Panc1 (cell line): ENCODE measurements around the gene ALG1. TPM values are rescaled to one million over a fixed set of nuclear protein-coding genes. Genes with fewer than 3 reads are reported as not detected.

Experiments
- ATAC-seq: fragments of 200-7000 bp; cut with Tn5 transposase; 2 replicates; pipeline ENCODE4 v1.9.1; 2020; ENCODE audit warnings: mild to moderate bottlenecking, moderate library complexity
- BruUV-seq: library from RNA; stranded (reverse); fragments of 400-500 nt; replicated peaks from 2 replicates; lab custom pipeline; 2021; lab: Mats Ljungman, UMichigan
- CTCF ChIA-PET: fragments of 300-600 bp; sonication (Branson Sonifier 250); formaldehyde crosslinking; loops from one replicate; lab custom pipeline; 2022; ENCODE audit warnings: antibody characterized with exemption; lab: Charles Lee
- POLR2A ChIA-PET: fragments of 300-600 bp; sonication (Branson Sonifier 250); formaldehyde crosslinking; loops from one replicate; lab custom pipeline; 2022; ENCODE audit warnings: antibody characterized with exemption; lab: Charles Lee
- DNase-seq: peaks from one replicate; pipeline ENCODE4 v3.0.0-alpha.2; 2010; ENCODE audit warnings: low read depth, low spot score
- H3K27ac ChIP-seq: 2 replicates; pipeline ENCODE4 v1.5.1; 2011; ENCODE audit warnings: mild to moderate bottlenecking, low read length, inconsistent platforms
- H3K27me3 ChIP-seq: fragments of 200-500 bp; sonication (Bioruptor generic); 2 replicates; pipeline ENCODE4 v1.6.0; 2014; ENCODE audit warnings: low read length, inconsistent platforms; ENCODE audit not compliant: control insufficient read depth, insufficient read depth
- H3K36me3 ChIP-seq: fragments of 200-500 bp; sonication (Bioruptor generic); 2 replicates; pipeline ENCODE4 v1.5.1; 2014; ENCODE audit warnings: inconsistent platforms, mild to moderate bottlenecking, low read length, moderate library complexity; ENCODE audit not compliant: control insufficient read depth, insufficient read depth
- H3K4me1 ChIP-seq: 2 replicates; pipeline ENCODE4 v1.5.1; 2011; ENCODE audit warnings: inconsistent platforms, mild to moderate bottlenecking, low read length, moderate library complexity; ENCODE audit not compliant: control insufficient read depth, insufficient read depth
- H3K4me3 ChIP-seq, 2 experiments: 2 replicates each; pipeline ENCODE4 v1.5.1; 2011 to 2012; ENCODE audit warnings: low read depth in 2 of 2, low read length in 2 of 2, mild to moderate bottlenecking in 2 of 2, inconsistent platforms in 1 of 2, moderate library complexity in 1 of 2
- H3K9me3 ChIP-seq: fragments of 200-500 bp; sonication (Bioruptor generic); 2 replicates; pipeline ENCODE4 v1.5.1; 2014; ENCODE audit warnings: low read depth, mild to moderate bottlenecking, inconsistent platforms, low read length, moderate library complexity; ENCODE audit not compliant: control insufficient read depth, insufficient read depth
- CTCF ChIP-seq: fragments of 450-650 bp; IDR thresholded peaks from 2 replicates; pipeline ENCODE4 v1.5.1; 2017; ENCODE audit warnings: mild to moderate bottlenecking
- POLR2AphosphoS5 ChIP-seq: IDR thresholded peaks from 2 replicates; pipeline ENCODE4 v1.6.1; 2012; ENCODE audit warnings: mild to moderate bottlenecking, low read depth, low read length, moderate library complexity
- REST ChIP-seq, 2 experiments: IDR thresholded peaks; 2 replicates each; pipeline ENCODE4 v1.6.1; 2011 to 2012; ENCODE audit warnings: low read depth in 2 of 2, control low read depth in 1 of 2, low read length in 1 of 2, mild to moderate bottlenecking in 1 of 2, moderate library complexity in 1 of 2; ENCODE audit not compliant: insufficient read depth in 1 of 2
- SIN3A ChIP-seq: IDR thresholded peaks from 2 replicates; pipeline ENCODE4 v1.6.1; 2012; ENCODE audit warnings: low read depth, mild to moderate bottlenecking, low read length, moderate library complexity, borderline replicate concordance; ENCODE audit not compliant: insufficient read depth
- TCF7L2 ChIP-seq: IDR thresholded peaks from 2 replicates; pipeline ENCODE4 v1.6.1; 2011; ENCODE audit warnings: mild to moderate bottlenecking, low read depth, low read length, inconsistent platforms
- in situ Hi-C: cut with HindIII; loops from 2 replicates; pipeline ENCODE4 v1.10.0; 2016; ENCODE audit warnings: low sequenced_read_pairs, low pct_unique_long_range_greater_than_20kb
- intact Hi-C: fragments of 100-400 bp; cut with micrococcal nuclease; formaldehyde crosslinking; loops from one replicate; pipeline ENCODE4 v1.10.0; 2022; ENCODE audit not compliant: unreplicated experiment
- total RNA-seq: library from RNA; stranded (reverse); gene quantifications from one replicate; pipeline ENCODE4 v1.2.1, GENCODE V29; 2021; ENCODE audit not compliant: unreplicated experiment

ALG1 gene
- total RNA-seq, 1 experiment from 2014 or later: 46.6 TPM

- peak; percentile 91 for ATAC-seq
- POLR2A ChIA-PET: interaction anchor here (0.6 to 0.7 kb wide), 2 partner anchors 88 to 313 kb away, joined by 4 to 5 read pairs; no protein-coding TSS in a partner anchor
Measured at GRCh38 chr16:5033256-5034166, 38.1 kb upstream of the ALG1 start, which contains the start of gene NAGPA. NAGPA (minus strand) TSS chr16:5033935; CDS start chr16:5033914, 21 bp downstream.

More at GRCh38 chr16:5033256-5034166, 38.1 kb upstream of the ALG1 start, which contains the start of gene NAGPA:
- Histone ChIP-seq H3K4me3 (peak within 1 kb of the TSS; percentile 57 to 84), H3K9me3 (no peaks in the 10 kb centered on the region), H3K4me1 (peaks cover 11% of the 10 kb centered on the region), H3K27ac (peak within 1 kb of the TSS; percentile 87), H3K27me3 (no peaks in the 10 kb centered on the region), H3K36me3 (no peaks in the 10 kb centered on the region)
- BruUV-seq: no TSS peak
- CTCF ChIA-PET: interaction anchor here (0.8 kb wide), 1 partner anchor 8 kb away, joined by 7 read pairs; no protein-coding TSS in a partner anchor
- TF ChIP-seq POLR2AphosphoS5 (peak; percentile 67; the same call in 1 of the 2 replicates), CTCF (no peak), TCF7L2 (no peak), REST (IDR thresholded peaks at IDR 0.05; ENCODE audit: insufficient read depth in 1 of 2, low read depth in 2 of 2, low read length in 1 of 2) (0 out of 4 replicates have a peak, but pooled peaks of 1 of the 2 experiments have one; percentile 25), SIN3A (peak; percentile 97)
- in situ Hi-C loops (no loop called here), intact Hi-C loops (no loop called here)
- no peak for DNase-seq
